Esophagus muscularis mucosa (tissue), 4 donors: ENCODE measurements around the gene CALML5. TPM values are rescaled to one million over a fixed set of nuclear protein-coding genes. Genes with fewer than 3 reads are reported as not detected.

Experiments used
- DNase-seq: peaks from one replicate; pipeline ENCODE4 v3.0.0-alpha.2; 2017; ENCODE audit errors: extremely low spot score
- H3K27ac ChIP-seq, 4 donors: fragments of 200-600 bp; sonication (generic); replicated peaks in 1 of 4; 1 replicate in 3 of 4; 2 replicates in 1 of 4; pipeline ENCODE4 v1.5.1; 2016 to 2019; ENCODE audit warnings: mild to moderate bottlenecking in 1 of 4
- H3K27me3 ChIP-seq, 4 donors: fragments of 200-600 bp; sonication (generic); one replicate each; pipeline versions ENCODE4 v1.5.1 to v1.6.0; 2016 to 2019
- H3K36me3 ChIP-seq, 4 donors: fragments of 200-600 bp; sonication (generic); one replicate each; pipeline ENCODE4 v1.5.1; 2016 to 2019
- H3K4me1 ChIP-seq, 4 donors: fragments of 200-600 bp; sonication (generic); one replicate each; pipeline ENCODE4 v1.5.1; 2016 to 2019
- H3K4me3 ChIP-seq, 4 donors: fragments of 200-600 bp; sonication (generic); 1 replicate in 2 of 4; 2 replicates in 2 of 4; pipeline ENCODE4 v1.5.1; 2016 to 2019; ENCODE audit warnings: mild to moderate bottlenecking in 4 of 4, moderate library complexity in 1 of 4
- H3K9me3 ChIP-seq, 4 donors: fragments of 200-600 bp; sonication (generic); 1 replicate in 3 of 4; 2 replicates in 1 of 4; pipeline ENCODE4 v1.5.1; 2016 to 2019
- EP300 ChIP-seq: sonication (generic); formaldehyde crosslinking; IDR thresholded peaks from one replicate; pipeline ENCODE4 v1.6.1; 2017; ENCODE audit warnings: antibody characterized with exemption
- POLR2A ChIP-seq: fragments of 450-650 bp; IDR thresholded peaks from one replicate; pipeline ENCODE4 v1.6.1; 2017; ENCODE audit warnings: antibody characterized with exemption, moderate library complexity, mild to moderate bottlenecking, low read depth
- POLR2AphosphoS5 ChIP-seq, 2 donors: sonication (generic); formaldehyde crosslinking; IDR thresholded peaks; one replicate each; pipeline ENCODE4 v1.6.1; 2017; ENCODE audit warnings: antibody characterized with exemption in 2 of 2
- WGBS: methylation state at CpG from one replicate; pipeline ENCODE4 v1.1.5; 2018; 5-methylcytosine and 5-hydroxymethylcytosine counted together
- intact Hi-C: fragments of 100-400 bp; cut with DNase I; formaldehyde crosslinking; loops from one replicate; pipeline ENCODE4 v1.15.1; 2023
- total RNA-seq, 4 donors: library from RNA; depleted of rRNA; stranded (reverse); fragments of >200 nt; gene quantifications; one replicate each; pipeline versions ENCODE4 v1.1.0 to v1.2.1, GENCODE V29; 2016
- TF ChIP-seq, protein P1 (sequence below), 3 experiments: fragments of 200-600 bp in 2 of 3; fragments of 450-650 bp in 1 of 3; sonication (generic) in 2 of 3; IDR thresholded peaks; one replicate each; pipeline ENCODE4 v1.5.1; 2017 to 2019; ENCODE audit warnings: antibody characterized with exemption in 3 of 3, mild to moderate bottlenecking in 2 of 3, moderate library complexity in 1 of 3

CALML5 gene
- total RNA-seq, 4 donors from 2014 or later = not detected

DNA sequence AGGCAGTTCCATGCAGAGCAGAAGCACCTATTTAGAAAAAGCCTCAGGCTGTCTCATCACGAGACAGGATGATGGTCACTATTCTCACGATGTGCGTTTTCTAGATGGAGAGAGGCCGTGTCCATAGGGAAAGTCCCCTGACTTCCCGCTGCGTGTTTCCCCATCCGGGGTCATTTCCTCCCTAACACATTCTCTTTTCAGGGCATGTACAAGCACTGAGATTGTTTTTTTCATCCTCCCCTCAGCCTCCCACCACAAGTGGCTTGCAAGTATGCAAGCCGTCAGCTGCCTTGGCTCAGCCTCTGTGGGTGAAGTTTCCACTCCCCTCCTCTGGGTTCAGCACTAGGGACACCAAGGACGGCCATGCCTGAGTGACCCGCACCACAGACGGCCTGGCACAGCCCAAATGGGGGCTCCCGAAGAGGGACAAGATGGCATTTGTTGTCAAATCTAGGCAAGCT lies 2.7 kb upstream of the CALML5 start:
- TF ChIP-seq POLR2AphosphoS5 (IDR thresholded peaks at IDR 0.05) = no peak
- TF ChIP-seq POLR2A = no peak
- no peak for TF ChIP-seq EP300
- TF ChIP-seq, protein P1, sequence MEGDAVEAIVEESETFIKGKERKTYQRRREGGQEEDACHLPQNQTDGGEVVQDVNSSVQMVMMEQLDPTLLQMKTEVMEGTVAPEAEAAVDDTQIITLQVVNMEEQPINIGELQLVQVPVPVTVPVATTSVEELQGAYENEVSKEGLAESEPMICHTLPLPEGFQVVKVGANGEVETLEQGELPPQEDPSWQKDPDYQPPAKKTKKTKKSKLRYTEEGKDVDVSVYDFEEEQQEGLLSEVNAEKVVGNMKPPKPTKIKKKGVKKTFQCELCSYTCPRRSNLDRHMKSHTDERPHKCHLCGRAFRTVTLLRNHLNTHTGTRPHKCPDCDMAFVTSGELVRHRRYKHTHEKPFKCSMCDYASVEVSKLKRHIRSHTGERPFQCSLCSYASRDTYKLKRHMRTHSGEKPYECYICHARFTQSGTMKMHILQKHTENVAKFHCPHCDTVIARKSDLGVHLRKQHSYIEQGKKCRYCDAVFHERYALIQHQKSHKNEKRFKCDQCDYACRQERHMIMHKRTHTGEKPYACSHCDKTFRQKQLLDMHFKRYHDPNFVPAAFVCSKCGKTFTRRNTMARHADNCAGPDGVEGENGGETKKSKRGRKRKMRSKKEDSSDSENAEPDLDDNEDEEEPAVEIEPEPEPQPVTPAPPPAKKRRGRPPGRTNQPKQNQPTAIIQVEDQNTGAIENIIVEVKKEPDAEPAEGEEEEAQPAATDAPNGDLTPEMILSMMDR (IDR thresholded peaks at IDR 0.05) = no peak
- no peak for DNase-seq
- Histone ChIP-seq H3K27ac (no peak overlapping the region), H3K27me3 (no peaks in the 10 kb centered on the region), H3K9me3 (no peaks in the 10 kb centered on the region), H3K4me3 (no peak overlapping the region), H3K4me1 (peaks cover 0 to 20% (median 17%) of the 10 kb centered on the region in 4 donors), H3K36me3 (no peaks in the 10 kb centered on the region)
- WGBS = 79% methylated on average over 10 of the region's 12 CpGs
- intact Hi-C loops = no loop called here

DNA sequence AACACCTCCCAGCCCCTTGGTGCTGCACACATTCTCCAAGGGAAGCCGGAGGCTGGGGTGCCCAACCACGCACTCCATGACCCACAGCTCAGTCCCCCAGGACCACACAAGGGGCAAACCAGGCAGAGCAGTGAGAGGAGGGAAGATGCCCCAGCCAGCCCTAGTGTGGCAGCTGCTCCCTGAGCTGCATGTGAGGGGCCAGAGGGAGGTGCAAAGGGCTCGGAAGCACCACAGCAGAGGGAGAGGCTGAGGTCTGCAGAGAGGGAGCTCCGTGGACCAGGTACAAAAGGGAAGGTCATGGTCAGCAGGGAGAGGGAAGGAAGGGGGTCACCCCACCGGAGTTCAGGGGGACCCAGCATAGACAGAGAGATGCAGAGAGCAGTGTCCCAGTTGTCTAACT lies 1.5 kb upstream of the CALML5 start:
- intact Hi-C loops = no loop called here
- TF ChIP-seq, protein P1 (IDR thresholded peaks at IDR 0.05) = no peak
- TF ChIP-seq POLR2AphosphoS5 (IDR thresholded peaks at IDR 0.05) = no peak
- TF ChIP-seq EP300 = no peak
- no peak for TF ChIP-seq POLR2A
- H3K36me3 ChIP-seq = no peaks in the 10 kb centered on the region
- H3K27ac ChIP-seq = no peak overlapping the region
- H3K27me3 ChIP-seq = no peaks in the 10 kb centered on the region
- H3K9me3 ChIP-seq = no peaks in the 10 kb centered on the region
- 84% methylated on average over 5 of the region's 5 CpGs for WGBS
- peaks cover 0 to 8% (median 5%) of the 10 kb centered on the region in 4 donors for H3K4me1 ChIP-seq
- H3K4me3 ChIP-seq = no peak overlapping the region
- DNase-seq = no peak

DNA sequence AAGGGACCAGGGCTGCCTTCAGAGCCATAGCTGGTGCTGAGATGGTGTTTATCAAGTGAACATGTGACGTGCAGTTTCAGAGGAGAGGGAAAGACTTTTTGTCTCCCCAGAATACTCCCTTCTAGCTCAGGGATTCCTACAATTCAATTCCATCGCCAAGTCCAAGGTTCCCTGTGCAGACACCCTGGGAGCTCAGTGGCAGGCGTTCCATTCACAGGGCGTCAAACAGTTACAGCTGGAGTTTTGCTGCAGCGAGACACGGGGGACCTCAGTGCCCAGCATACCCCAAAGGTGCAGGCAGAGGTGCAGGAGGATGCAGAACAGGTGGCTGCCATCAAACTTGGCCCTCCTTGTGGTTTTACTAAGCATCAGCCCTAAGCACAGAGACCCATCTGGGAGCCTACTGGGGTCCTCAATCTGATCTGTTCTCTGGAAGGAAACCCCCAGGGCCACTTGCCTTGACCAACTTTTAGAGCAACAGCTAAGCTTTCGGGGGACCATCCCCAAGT lies 846 bp upstream of the CALML5 start:
- no peaks in the 10 kb centered on the region for H3K36me3 ChIP-seq
- no peaks in the 10 kb centered on the region for H3K27me3 ChIP-seq
- H3K9me3 ChIP-seq = no peaks in the 10 kb centered on the region
- WGBS = 88% methylated on average over 7 of the region's 7 CpGs
- no peak for DNase-seq
- H3K27ac ChIP-seq = no peak overlapping the region
- no peak overlapping the region for H3K4me3 ChIP-seq
- intact Hi-C loops = no loop called here
- H3K4me1 ChIP-seq = peaks cover 0 to 2% (median under 1%) of the 10 kb centered on the region in 4 donors
- TF ChIP-seq POLR2A = no peak
- no peak for TF ChIP-seq EP300
- no peak for TF ChIP-seq POLR2AphosphoS5 (IDR thresholded peaks at IDR 0.05)
- TF ChIP-seq, protein P1 (IDR thresholded peaks at IDR 0.05) = no peak

DNA sequence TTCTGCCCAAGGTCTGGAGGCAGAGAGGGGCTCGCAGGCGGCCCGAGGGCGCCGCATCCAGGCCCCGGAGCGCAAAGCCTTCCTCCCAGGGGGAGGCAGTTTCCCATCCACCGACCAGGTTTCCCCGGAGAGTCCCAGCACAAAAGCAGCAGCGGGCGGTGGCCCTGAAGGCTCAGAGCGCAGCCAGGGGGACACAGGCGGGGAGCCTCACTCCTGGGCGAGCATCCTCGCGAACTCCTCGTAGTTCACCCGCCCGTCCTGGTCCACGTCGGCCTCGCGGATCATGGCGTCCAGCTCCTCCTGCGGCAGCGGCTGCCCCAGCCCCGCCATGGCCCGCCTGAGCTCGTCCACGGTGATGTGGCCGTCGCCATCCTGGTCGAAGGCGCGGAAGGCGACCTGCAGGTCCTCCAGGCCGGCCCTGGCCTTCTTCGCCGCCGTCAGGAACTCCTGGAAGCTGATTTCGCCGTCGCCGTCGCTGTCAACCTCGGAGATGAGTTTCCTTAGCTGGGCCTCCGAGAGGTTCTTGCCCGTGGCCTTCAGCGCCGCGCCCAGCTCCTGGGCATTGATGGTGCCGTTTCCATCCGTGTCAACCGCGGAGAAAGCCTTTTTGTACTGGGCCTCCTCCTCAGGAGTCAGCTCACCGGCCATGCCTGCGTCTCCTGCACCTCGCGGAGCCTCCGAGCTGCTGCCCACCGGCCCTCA lies 428 bp downstream of the CALML5 start:
- 95% methylated on average over 61 of the region's 61 CpGs for WGBS
- intact Hi-C loops = no loop called here
- H3K27ac ChIP-seq = no peak overlapping the region
- no peaks in the 10 kb centered on the region for H3K36me3 ChIP-seq
- TF ChIP-seq POLR2AphosphoS5 (IDR thresholded peaks at IDR 0.05) (no peak), POLR2A (no peak)
- H3K4me3 ChIP-seq = no peak overlapping the region
- peaks cover 0 to under 1% (median 0%) of the 10 kb centered on the region in 4 donors for H3K4me1 ChIP-seq
- no peak for DNase-seq
- no peaks in the 10 kb centered on the region for H3K27me3 ChIP-seq
- no peaks in the 10 kb centered on the region for H3K9me3 ChIP-seq

DNA sequence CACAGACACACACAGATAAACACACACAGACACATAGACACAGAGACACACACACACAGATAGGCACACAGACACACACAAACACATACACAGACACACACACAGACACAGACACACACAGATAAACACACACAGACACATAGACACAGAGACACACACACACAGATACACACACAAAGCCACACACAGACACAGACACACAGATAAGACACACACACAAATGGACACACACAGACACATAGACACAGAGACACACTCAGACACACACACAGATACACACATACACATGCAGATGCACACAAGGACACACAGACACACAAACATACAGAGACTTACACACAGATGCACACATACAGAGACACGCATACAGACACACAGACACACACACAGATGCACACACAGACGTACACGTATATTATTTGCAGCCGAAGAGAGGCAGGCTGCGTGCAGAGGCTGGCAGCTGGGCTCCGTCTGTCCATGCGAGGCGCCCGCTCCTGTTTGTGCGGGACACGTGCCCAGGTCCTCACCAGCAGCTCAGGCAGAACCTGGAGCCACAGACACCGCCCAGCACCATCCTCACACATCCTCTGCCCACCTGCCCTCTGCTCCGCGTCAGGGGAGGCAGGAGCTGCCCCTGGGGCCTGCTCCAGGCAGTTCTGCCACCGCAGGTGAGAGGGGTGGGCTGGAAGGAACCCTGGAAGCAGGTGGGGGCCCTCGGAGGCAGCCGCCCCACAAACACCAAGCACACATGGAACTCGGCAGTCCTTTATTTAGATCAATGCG lies 1.2 kb downstream of the CALML5 start:
- peaks cover 0 to 7% (median 0%) of the 10 kb centered on the region in 4 donors for H3K4me1 ChIP-seq
- H3K36me3 ChIP-seq = no peaks in the 10 kb centered on the region
- no peaks in the 10 kb centered on the region for H3K9me3 ChIP-seq
- no peak overlapping the region for H3K27ac ChIP-seq
- TF ChIP-seq, protein P1 (IDR thresholded peaks at IDR 0.05) = no peak
- no peak for TF ChIP-seq POLR2A
- TF ChIP-seq EP300 = no peak
- no peak for TF ChIP-seq POLR2AphosphoS5 (IDR thresholded peaks at IDR 0.05)
- H3K4me3 ChIP-seq = no peak overlapping the region
- WGBS = 97% methylated on average over 12 of the region's 19 CpGs
- no peak for DNase-seq
- H3K27me3 ChIP-seq = no peaks in the 10 kb centered on the region
- intact Hi-C loops = no loop called here
